Epithelial cell of esophagus (primary cell): Measurements from ENCODE around the gene STAT5B.

Experiments used
- DNase-seq: peaks from one replicate; pipeline ENCODE4 v3.0.0; 2010; ENCODE audit warnings: low read depth
- H3K4me3 ChIP-seq: 2 replicates; pipeline ENCODE4 v1.5.1; 2011; ENCODE audit warnings: mild to moderate bottlenecking, low read length, control low read depth
- TF ChIP-seq, protein P1 (sequence below): IDR thresholded peaks from 2 replicates; pipeline ENCODE4 v1.5.1; 2011; ENCODE audit warnings: low read depth, mild to moderate bottlenecking, low read length, control low read depth, inconsistent platforms; ENCODE audit not compliant: insufficient read depth; ENCODE audit errors: missing control alignments

Gene STAT5B

DNA sequence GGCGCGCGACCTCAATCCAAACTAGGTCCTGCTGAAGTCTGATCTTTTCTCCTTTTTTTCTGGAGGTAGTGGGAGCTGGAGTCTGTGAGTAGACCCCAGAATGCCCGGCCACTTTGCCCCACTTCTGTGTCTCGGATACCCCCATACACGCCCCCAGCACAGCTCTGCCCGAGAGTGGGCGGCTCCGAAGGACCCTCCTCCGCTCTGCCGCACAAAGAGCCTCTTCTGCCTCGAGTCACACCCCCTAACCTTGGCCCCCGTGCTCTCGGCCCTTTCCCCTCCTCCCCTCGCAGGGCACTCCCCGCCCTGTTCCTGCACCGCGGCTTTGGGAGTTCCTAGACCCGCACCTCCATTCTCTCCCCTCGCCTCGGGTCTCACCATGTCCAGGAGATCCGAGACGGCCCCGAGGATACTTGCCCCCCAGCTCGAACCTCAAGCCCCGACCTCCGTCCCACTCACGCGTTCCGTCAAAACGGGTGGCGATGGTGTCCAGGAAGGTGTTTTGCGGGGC, 95.7 kb downstream of the STAT5B start:
- no peak for DNase-seq
- TF ChIP-seq, protein P1, sequence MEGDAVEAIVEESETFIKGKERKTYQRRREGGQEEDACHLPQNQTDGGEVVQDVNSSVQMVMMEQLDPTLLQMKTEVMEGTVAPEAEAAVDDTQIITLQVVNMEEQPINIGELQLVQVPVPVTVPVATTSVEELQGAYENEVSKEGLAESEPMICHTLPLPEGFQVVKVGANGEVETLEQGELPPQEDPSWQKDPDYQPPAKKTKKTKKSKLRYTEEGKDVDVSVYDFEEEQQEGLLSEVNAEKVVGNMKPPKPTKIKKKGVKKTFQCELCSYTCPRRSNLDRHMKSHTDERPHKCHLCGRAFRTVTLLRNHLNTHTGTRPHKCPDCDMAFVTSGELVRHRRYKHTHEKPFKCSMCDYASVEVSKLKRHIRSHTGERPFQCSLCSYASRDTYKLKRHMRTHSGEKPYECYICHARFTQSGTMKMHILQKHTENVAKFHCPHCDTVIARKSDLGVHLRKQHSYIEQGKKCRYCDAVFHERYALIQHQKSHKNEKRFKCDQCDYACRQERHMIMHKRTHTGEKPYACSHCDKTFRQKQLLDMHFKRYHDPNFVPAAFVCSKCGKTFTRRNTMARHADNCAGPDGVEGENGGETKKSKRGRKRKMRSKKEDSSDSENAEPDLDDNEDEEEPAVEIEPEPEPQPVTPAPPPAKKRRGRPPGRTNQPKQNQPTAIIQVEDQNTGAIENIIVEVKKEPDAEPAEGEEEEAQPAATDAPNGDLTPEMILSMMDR: no peak
- H3K4me3 ChIP-seq: no peak overlapping the region

DNA sequence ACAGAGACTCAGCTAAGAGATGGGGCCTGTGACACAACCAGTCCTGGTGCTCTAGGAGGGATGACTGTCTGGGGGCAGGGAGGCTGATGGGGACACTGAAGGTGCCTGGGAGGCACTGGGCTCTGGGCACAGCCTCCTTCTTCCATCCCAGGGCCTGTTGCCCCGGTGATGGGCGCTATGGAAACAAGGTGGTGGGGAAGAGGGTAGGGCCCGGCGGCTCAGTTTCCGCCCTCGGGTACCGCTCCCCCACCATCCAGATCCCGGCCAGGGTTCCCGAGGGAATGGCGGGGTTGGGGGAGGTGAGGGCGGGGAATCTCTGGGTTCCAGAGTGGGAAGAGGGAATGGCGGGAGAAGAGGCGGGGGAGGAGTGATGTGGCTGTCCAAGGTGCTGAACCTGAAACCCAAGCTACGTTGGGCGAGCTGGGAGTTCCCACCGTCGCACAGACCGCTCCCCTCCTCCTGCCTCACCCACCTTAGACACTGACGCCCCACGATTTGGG, 96.2 kb downstream of the STAT5B start:
- peak; percentile 55 for DNase-seq
- no peak overlapping the region for H3K4me3 ChIP-seq
- TF ChIP-seq, protein P1: no peak

DNA sequence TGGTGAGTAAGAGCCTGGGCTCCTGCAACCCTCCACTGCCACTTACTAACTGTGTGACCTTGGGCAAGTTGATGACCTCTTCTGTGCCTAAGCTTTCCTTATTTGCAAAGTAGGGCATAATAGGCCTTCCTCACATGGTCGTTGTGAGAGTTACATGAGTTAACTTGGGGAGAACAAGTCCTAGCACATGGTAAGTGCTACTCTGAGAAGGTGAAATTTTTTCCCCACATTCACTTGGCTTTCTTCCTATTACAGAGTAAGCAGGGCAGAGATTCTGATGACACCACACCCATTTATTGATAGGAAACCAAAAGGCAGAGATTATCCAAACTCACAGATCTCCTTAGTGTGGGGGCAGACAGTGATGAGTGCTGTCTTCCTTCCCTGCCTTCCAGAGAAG, 96.9 kb downstream of the STAT5B start:
- TF ChIP-seq, protein P1: no peak
- no peak for DNase-seq

DNA sequence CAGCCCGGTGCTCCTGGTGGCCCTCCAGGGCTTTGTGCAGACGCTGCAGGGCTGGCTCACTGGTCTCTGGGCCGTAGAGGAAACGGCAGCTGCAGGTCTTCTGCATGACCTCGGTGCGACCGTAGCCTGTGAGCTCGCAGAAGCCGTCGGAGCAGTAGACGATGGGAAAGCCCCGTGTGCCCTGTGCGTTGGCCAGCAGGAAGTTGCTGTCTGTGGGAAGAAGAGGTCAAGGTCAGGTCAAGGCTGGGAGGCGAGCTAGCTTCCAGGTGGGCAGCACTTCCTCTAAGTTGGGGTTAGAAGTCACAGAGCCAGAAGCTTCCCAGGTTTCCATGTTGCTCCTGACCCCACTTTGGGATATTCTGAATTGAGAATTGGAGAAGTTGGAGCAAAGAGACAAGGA, 97.4 kb downstream of the STAT5B start:
- DNase-seq: no peak
- H3K4me3 ChIP-seq: no peak overlapping the region
- TF ChIP-seq, protein P1: no peak

More for the DNA sequence above, 96.9 kb downstream of the STAT5B start:
- no peak overlapping the region for H3K4me3 ChIP-seq

DNA sequence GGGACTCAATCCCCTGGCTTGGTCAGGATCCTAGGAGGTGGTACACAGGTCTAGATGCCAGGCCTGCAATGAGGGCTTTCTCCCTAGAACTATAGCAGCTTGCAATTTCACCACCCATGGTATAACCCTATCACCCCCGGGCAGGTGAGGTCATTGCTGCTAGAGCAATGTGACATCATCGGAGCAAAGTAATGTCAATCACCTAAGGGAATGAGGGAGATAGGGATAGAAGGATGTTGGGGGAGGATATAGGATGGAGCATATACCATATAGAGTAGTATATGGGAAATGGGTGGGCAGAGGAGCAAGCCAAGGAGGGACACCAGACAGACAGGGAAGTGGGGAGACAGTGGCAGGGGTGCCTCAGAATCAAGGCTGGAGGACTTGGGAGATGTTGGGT, 98.5 kb downstream of the STAT5B start:
- peak; percentile 19 for DNase-seq
- TF ChIP-seq, protein P1: no peak
- H3K4me3 ChIP-seq: no peak overlapping the region

DNA sequence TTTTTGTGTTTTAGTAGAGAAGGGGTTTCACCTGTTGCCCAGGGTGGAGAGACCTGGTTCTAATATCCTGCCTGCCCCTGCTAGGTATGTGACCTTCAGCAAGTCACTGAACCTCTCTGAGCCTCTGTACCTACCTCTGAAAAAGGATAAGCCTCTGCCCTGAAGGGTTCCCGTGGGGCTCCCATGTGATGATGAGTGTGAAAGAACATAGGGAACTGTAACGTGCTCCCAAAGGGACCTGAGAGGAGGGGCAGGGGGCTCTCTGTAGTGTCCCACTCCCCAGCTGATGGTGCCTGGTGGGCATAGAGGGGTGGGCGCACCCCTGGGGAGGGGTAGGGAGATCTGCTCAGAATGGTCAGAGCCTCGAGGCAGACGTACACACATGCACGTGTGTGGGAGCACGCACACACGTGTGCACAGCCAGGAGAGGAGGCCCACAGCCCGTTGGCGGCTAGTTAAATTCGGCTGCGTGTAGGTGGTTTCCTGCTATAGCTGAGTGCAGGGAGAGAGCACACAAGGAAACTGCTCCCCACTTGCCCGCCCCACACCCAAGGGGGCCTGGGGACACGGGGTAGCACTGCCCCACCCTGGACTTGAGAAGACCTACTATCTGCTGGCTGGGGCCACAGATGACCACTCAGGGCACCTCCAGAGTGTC, 101.9 kb downstream of the STAT5B start:
- no peak overlapping the region for H3K4me3 ChIP-seq
- DNase-seq: no peak
- TF ChIP-seq, protein P1: no peak

DNA sequence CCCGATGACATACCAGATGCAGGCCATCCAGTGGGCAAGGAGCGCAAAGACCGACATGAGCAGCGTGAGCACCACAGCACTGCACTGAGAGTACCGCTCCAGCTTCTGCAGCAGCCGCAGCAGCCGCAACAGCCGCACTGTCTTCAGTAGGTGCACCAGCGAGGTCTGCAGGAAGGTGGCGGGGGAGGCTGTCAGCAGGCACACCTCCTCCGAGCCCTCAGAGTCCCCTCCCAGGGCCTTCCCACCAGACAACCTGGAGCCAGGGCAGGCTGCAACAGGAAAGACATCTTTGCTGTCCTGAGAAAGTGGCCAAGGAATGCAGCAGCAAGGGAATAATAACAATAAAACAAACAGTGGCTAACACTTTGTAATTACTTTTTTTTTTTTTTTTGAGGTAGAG, 104.4 kb downstream of the STAT5B start:
- H3K4me3 ChIP-seq: no peak overlapping the region
- TF ChIP-seq, protein P1: peak; percentile 41
- DNase-seq: peak; percentile 78
